Breast epithelium (tissue), 4 donors: ENCODE measurements around the gene BMI1. TPM values are rescaled to one million over a fixed set of nuclear protein-coding genes. Genes with fewer than 3 reads are reported as not detected.

ENCODE experiments used
- DNase-seq, 2 donors: peaks; one replicate each; pipeline ENCODE4 v3.0.0-alpha.2; 2019; ENCODE audit warnings: low spot score in 2 of 2
- H3K27ac ChIP-seq, 2 donors: fragments of 200-600 bp; sonication (generic) in 1 of 2; one replicate each; pipeline ENCODE4 v1.5.1; 2016 to 2019; ENCODE audit warnings: mild to moderate bottlenecking in 1 of 2
- H3K27me3 ChIP-seq, 2 donors: fragments of 200-600 bp; sonication (generic) in 1 of 2; one replicate each; pipeline versions ENCODE4 v1.5.1 to v1.6.0; 2017 to 2019; ENCODE audit warnings: control low read depth in 1 of 2, mild to moderate bottlenecking in 1 of 2
- H3K36me3 ChIP-seq: fragments of 200-600 bp; one replicate; pipeline ENCODE4 v1.5.1; 2019
- H3K4me1 ChIP-seq, 2 donors: fragments of 200-600 bp; sonication (generic); one replicate each; pipeline ENCODE4 v1.5.1; 2016 to 2019; ENCODE audit warnings: control low read depth in 1 of 2
- H3K4me3 ChIP-seq, 3 donors: fragments of 200-600 bp; sonication (generic); 1 replicate in 2 of 3; 2 replicates in 1 of 3; pipeline ENCODE4 v1.5.1; 2016 to 2019; ENCODE audit warnings: mild to moderate bottlenecking in 3 of 3, moderate library complexity in 2 of 3
- H3K9me3 ChIP-seq, 2 donors: fragments of 200-600 bp; sonication (generic) in 1 of 2; one replicate each; pipeline ENCODE4 v1.5.1; 2016 to 2019; ENCODE audit warnings: control low read depth in 1 of 2
- CTCF ChIP-seq, 3 donors: fragments of 450-650 bp; IDR thresholded peaks; one replicate each; pipeline ENCODE4 v1.5.1; 2016 to 2017; ENCODE audit warnings: antibody characterized with exemption in 3 of 3, mild to moderate bottlenecking in 3 of 3, moderate library complexity in 3 of 3
- POLR2A ChIP-seq: fragments of 450-650 bp; IDR thresholded peaks from one replicate; pipeline ENCODE4 v1.6.1; 2016; ENCODE audit warnings: antibody characterized with exemption, mild to moderate bottlenecking, moderate library complexity
- POLR2AphosphoS5 ChIP-seq, 3 donors: sonication (generic); formaldehyde crosslinking; IDR thresholded peaks; one replicate each; pipeline ENCODE4 v1.6.1; 2017; ENCODE audit warnings: antibody characterized with exemption in 3 of 3
- intact Hi-C: fragments of 100-400 bp; cut with DNase I; formaldehyde crosslinking; loops from one replicate; pipeline ENCODE4 v1.15.1; 2023; ENCODE audit warnings: low total_unique reads
- total RNA-seq, 3 donors: library from RNA; depleted of rRNA; stranded (reverse); fragments of >200 nt; gene quantifications; one replicate each; pipeline ENCODE4 v1.1.0, GENCODE V29; 2016

BMI1 gene
- total RNA-seq, 3 donors from 2014 or later: 48.5 to 92.3 (median 68.5) TPM

GRCh38 chr10:22333975-22334282 lies 13.0 kb downstream of the BMI1 start:
- Histone ChIP-seq H3K4me3 (peak overlapping the region in 1 of 3 donors; percentile 69), H3K27ac (no peak overlapping the region), H3K36me3 (peaks cover 7% of the 10 kb centered on the region), H3K4me1 (no peaks in the 10 kb centered on the region), H3K27me3 (peaks cover 8 to 50% of the 10 kb centered on the region in 2 donors), H3K9me3 (no peaks in the 10 kb centered on the region)
- intact Hi-C loops: no loop called here
- TF ChIP-seq CTCF (IDR thresholded peaks at IDR 0.05) (no peak), POLR2A (no peak), POLR2AphosphoS5 (IDR thresholded peaks at IDR 0.05) (no peak)
- no peak for DNase-seq

- Histone ChIP-seq H3K9me3 (no peaks in the 10 kb centered on the region), H3K27me3 (peaks cover 8 to 56% of the 10 kb centered on the region in 2 donors), H3K4me1 (no peaks in the 10 kb centered on the region), H3K27ac (peak overlapping the region in 1 of 2 donors; percentile 41), H3K4me3 (peak overlapping the region; percentile 46 to 69 (median 56)), H3K36me3 (peaks cover 7% of the 10 kb centered on the region)
- TF ChIP-seq CTCF (IDR thresholded peaks at IDR 0.05) (no peak), POLR2AphosphoS5 (IDR thresholded peaks at IDR 0.05) (peak in 1 of 3 donors; percentile 3)
- intact Hi-C loops: no loop called here
- DNase-seq: no peak
These were observed 13.7 kb downstream of the BMI1 start for GRCh38 chr10:22334414-22335172.

GRCh38 chr10:22335173-22335933 lies 14.5 kb downstream of the BMI1 start:
- no peaks in the 10 kb centered on the region for H3K9me3 ChIP-seq
- peaks cover 8 to 58% of the 10 kb centered on the region in 2 donors for H3K27me3 ChIP-seq
- TF ChIP-seq POLR2AphosphoS5 (IDR thresholded peaks at IDR 0.05): peak; percentile 8 to 17 (median 9)
- TF ChIP-seq POLR2A: no peak
- peak; percentile 27 to 61 (median 42) for TF ChIP-seq CTCF (IDR thresholded peaks at IDR 0.05)
- H3K36me3 ChIP-seq: peaks cover 7% of the 10 kb centered on the region
- intact Hi-C loops: no loop called here
- no peak for DNase-seq
- H3K27ac ChIP-seq: peak overlapping the region in 1 of 2 donors; percentile 41
- H3K4me3 ChIP-seq: peak overlapping the region; percentile 46 to 69 (median 56)
- H3K4me1 ChIP-seq: peaks cover 0 to 4% of the 10 kb centered on the region in 2 donors

GRCh38 chr10:22338185-22338900 lies 17.4 kb downstream of the BMI1 start:
- no peaks in the 10 kb centered on the region for H3K36me3 ChIP-seq
- no peak overlapping the region for H3K4me3 ChIP-seq
- peaks cover 8 to 82% of the 10 kb centered on the region in 2 donors for H3K27me3 ChIP-seq
- no peak overlapping the region for H3K27ac ChIP-seq
- TF ChIP-seq POLR2A: no peak
- TF ChIP-seq POLR2AphosphoS5 (IDR thresholded peaks at IDR 0.05): no peak
- no peak for TF ChIP-seq CTCF (IDR thresholded peaks at IDR 0.05)
- intact Hi-C loops: no loop called here
- no peaks in the 10 kb centered on the region for H3K9me3 ChIP-seq
- DNase-seq: no peak
- H3K4me1 ChIP-seq: peaks cover 0 to 4% of the 10 kb centered on the region in 2 donors
